Progenitor cell of endocrine pancreas (in vitro differentiated cells): Measurements from ENCODE around the gene KPNA6. TPM values are rescaled to one million over a fixed set of nuclear protein-coding genes. Genes with fewer than 3 reads are reported as not detected.

Source experiments
- DNase-seq: peaks from one replicate; pipeline ENCODE4 v3.0.0; 2021; ENCODE audit warnings: low spot score; ENCODE audit not compliant: unreplicated experiment
- H3K27ac Mint-ChIP-seq: 2 replicates; pipeline ENCODE4 v1.8.0; 2021; ENCODE audit warnings: mild to moderate bottlenecking, moderate library complexity, mixed read lengths
- H3K27me3 Mint-ChIP-seq: 2 replicates; pipeline ENCODE4 v1.8.0; 2021; ENCODE audit warnings: mixed read lengths
- H3K36me3 Mint-ChIP-seq: 2 replicates; pipeline ENCODE4 v1.8.0; 2022; ENCODE audit warnings: mixed read lengths; ENCODE audit not compliant: insufficient read depth
- H3K4me1 Mint-ChIP-seq: 2 replicates; pipeline ENCODE4 v1.8.0; 2021; ENCODE audit warnings: low read depth, mixed read lengths
- H3K4me3 Mint-ChIP-seq: 2 replicates; pipeline ENCODE4 v1.8.0; 2021; ENCODE audit warnings: low read depth, mild to moderate bottlenecking, moderate library complexity, mixed read lengths
- H3K9me3 Mint-ChIP-seq: 2 replicates; pipeline ENCODE4 v1.8.0; 2021; ENCODE audit warnings: low read depth, mixed read lengths
- total RNA-seq: library from RNA; stranded (reverse); gene quantifications from 2 replicates; pipeline ENCODE4 v1.2.1, GENCODE V29; 2021
- TF ChIP-seq, protein P1 (sequence below): fragments of 200-600 bp; sonication (generic); IDR thresholded peaks from one replicate; pipeline ENCODE4 v1.5.0; 2021; ENCODE audit warnings: antibody characterized with exemption, mild to moderate bottlenecking; ENCODE audit not compliant: unreplicated experiment

The KPNA6 gene
- total RNA-seq, 1 donor from 2014 or later, result 67.0 TPM

GRCh38 chr1:32066489-32066873 lies 41.4 kb upstream of the KPNA6 start:
- TF ChIP-seq, protein P1, sequence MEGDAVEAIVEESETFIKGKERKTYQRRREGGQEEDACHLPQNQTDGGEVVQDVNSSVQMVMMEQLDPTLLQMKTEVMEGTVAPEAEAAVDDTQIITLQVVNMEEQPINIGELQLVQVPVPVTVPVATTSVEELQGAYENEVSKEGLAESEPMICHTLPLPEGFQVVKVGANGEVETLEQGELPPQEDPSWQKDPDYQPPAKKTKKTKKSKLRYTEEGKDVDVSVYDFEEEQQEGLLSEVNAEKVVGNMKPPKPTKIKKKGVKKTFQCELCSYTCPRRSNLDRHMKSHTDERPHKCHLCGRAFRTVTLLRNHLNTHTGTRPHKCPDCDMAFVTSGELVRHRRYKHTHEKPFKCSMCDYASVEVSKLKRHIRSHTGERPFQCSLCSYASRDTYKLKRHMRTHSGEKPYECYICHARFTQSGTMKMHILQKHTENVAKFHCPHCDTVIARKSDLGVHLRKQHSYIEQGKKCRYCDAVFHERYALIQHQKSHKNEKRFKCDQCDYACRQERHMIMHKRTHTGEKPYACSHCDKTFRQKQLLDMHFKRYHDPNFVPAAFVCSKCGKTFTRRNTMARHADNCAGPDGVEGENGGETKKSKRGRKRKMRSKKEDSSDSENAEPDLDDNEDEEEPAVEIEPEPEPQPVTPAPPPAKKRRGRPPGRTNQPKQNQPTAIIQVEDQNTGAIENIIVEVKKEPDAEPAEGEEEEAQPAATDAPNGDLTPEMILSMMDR, result no peak
- H3K36me3 Mint-ChIP-seq, result peaks cover 11% of the 10 kb centered on the region
- no peaks in the 10 kb centered on the region for H3K9me3 Mint-ChIP-seq

DNA sequence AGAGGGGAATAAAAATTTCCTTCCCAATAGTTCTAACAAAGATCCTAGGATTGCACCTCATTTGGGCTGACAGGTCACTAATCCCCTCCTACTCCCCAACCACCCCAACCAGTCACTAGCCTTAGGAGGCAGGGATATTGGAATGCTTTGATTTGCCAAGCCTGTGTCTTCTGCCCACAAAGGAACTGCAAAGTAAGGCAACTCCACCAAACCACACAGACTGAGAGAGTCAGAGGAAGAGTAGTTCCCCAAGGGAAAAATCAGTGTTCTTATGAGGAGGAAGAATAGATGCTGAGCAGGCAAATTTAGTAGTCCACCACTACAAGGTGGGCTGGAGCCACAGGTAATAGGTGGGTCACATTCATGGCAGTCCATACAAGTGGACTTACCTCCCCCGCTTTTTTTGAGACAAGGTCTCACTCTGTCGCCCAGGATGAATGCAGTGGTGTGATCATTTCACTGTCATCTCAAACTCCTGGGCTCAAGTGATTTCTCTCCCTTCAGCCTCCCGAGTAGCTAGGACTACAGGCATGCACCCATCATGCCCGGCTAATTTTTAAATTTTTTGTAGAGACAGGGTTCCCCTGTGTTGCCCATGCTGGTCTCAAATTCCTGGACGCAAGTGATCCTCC lies 38.8 kb upstream of the KPNA6 start:
- H3K9me3 Mint-ChIP-seq, result no peaks in the 10 kb centered on the region
- H3K27me3 Mint-ChIP-seq, result no peaks in the 10 kb centered on the region
- peaks cover 14% of the 10 kb centered on the region for H3K4me1 Mint-ChIP-seq
- H3K36me3 Mint-ChIP-seq, result no peaks in the 10 kb centered on the region
- TF ChIP-seq, protein P1, result no peak
- no peak overlapping the region for H3K4me3 Mint-ChIP-seq
- H3K27ac Mint-ChIP-seq, result peak overlapping the region; percentile 74
- DNase-seq, result no peak

More at GRCh38 chr1:32066489-32066873, 41.4 kb upstream of the KPNA6 start:
- DNase-seq, result no peak
- Mint-ChIP-seq H3K27me3 (no peaks in the 10 kb centered on the region), H3K27ac (no peak overlapping the region), H3K4me3 (no peak overlapping the region), H3K4me1 (peaks cover 15% of the 10 kb centered on the region)

DNA sequence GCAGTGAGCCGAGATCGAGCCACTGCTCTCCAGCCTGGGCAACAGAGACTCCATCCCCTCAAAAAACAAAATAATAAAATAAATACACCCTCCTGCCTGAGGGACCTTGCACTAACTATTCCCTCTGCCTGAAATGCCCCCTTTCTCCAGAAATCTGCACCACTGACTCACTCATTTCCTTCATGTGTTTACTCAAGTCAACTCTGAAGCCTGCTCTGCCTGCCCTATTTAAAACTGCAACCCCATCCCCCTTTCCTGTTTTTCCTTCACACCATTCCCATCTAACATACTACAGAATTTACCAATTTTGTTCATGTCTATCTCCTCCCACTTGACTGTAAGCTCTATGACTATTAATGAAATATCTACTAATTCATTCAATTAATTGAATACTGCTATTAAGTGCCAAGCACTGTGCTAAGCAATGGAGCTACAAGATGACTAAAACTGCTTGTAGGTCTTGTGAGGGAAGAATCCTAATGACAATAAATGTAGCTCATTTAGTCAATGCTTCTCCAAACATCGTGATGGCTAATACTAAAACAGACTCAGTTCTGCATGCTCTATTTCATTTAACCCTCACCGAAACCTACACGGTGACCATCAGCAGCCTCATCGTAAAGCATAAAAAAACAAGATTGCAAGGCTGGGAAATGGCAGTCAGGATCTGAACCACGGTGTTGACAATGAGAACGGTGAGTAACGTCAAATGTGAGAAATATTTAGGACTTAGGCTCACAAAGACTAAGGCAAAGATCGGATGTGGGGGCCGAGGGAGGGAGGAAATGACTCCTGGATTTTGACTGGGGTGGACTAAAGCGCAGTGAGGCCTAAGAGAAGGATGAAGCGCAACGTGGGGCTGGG lies 35.9 kb upstream of the KPNA6 start:
- H3K27ac Mint-ChIP-seq, result peak overlapping the region; percentile 93

DNA sequence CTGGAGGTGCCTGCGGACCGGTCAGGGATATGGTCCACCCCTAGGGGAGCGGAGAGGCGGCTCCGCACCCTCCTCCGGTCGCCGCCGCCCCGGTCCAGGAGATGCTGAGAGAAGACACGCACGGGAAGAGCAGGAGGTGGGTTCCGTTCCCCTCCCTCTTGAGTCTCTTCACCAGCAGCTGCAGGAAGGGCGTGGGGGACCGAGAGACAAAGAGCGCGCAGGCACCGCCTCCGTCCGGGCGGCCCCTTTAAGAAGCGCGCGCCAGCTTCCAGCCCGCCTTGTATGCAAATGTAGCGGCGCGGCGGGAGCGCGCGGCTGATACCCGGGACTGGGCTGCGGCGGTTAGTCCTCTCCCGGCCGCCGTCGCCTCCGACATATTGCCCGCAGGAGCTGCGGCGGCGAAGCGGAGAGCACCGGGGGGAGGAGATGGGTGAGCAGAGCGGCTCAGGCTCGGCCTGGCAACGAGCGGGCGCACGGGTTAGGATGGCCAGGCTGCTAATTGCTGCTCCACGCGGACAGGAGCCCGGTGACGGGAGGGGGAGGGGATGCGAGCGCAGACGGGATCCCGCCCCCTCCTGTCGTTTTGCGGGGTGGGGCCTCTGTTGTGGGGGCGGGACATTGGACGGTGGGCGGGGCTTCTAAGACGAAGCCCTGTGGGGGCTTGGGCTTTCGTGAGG lies 35.1 kb upstream of the KPNA6 start, which contains the start of gene TMEM39B:
TSS of gene TMEM39B (plus strand) at position 318 of the 677 bp plus-strand sequence. CDS start at position 427, 109 bp downstream.
- Mint-ChIP-seq H3K36me3 (peaks cover 8% of the 10 kb centered on the region), H3K27ac (peak within 1 kb of the TSS; percentile 93), H3K9me3 (no peaks in the 10 kb centered on the region), H3K4me3 (peak within 1 kb of the TSS; percentile 77), H3K4me1 (peaks cover 16% of the 10 kb centered on the region), H3K27me3 (no peaks in the 10 kb centered on the region)
- TF ChIP-seq, protein P1, result no peak
- peak; percentile 83 for DNase-seq

More for the DNA sequence above, 35.9 kb upstream of the KPNA6 start:
- H3K27me3 Mint-ChIP-seq, result no peaks in the 10 kb centered on the region
- peak overlapping the region; percentile 77 for H3K4me3 Mint-ChIP-seq
- no peaks in the 10 kb centered on the region for H3K9me3 Mint-ChIP-seq
- peaks cover 16% of the 10 kb centered on the region for H3K4me1 Mint-ChIP-seq
- H3K36me3 Mint-ChIP-seq, result peaks cover 4% of the 10 kb centered on the region
- no peak for DNase-seq
- TF ChIP-seq, protein P1, result no peak
